Stimulated activated CD4-positive, alpha-beta T cell treated with anti-CD3 and anti-CD28 coated beads, Interleukin-2, amount 100 ng/mL, for 48 hours (primary cell): ENCODE results near the gene RNF115.
"Not testable (repeated sequence)": the region's sequence is repeated elsewhere in the genome, so short reads cannot be mapped to it uniquely, and the experiment has no call there.

ENCODE experiments used
- DNase-seq, 2 donors: peaks; one replicate each; pipeline ENCODE4 v3.0.0-alpha.2; 2020

Gene RNF115

DNA sequence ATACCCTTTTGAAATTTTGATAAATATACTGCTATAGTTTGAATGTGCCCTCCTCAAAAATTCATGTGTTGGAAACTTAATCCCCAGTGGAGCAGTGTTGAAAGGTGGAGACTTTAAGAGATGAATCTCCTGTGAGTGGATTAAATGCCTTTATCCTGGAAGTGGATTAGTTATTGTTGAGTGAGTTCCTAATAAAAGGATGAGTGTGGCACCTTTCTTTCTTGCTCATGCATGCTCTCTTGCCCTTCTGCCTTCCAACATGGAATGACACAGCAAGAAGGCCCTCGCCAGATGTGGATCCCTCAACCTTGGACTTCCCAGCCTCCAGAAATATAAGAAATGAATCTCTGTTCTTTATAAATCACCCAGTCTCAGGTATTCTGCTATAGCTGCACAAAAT, 52.8 kb downstream of the RNF115 start:
- no peak for DNase-seq

- not testable (repeated sequence) for DNase-seq
These were observed 55.9 kb downstream of the RNF115 start for GRCh38 chr1:145768004-145768403.

GRCh38 chr1:145766926-145767325, 57.0 kb downstream of the RNF115 start:
- DNase-seq: not testable (repeated sequence)

DNA sequence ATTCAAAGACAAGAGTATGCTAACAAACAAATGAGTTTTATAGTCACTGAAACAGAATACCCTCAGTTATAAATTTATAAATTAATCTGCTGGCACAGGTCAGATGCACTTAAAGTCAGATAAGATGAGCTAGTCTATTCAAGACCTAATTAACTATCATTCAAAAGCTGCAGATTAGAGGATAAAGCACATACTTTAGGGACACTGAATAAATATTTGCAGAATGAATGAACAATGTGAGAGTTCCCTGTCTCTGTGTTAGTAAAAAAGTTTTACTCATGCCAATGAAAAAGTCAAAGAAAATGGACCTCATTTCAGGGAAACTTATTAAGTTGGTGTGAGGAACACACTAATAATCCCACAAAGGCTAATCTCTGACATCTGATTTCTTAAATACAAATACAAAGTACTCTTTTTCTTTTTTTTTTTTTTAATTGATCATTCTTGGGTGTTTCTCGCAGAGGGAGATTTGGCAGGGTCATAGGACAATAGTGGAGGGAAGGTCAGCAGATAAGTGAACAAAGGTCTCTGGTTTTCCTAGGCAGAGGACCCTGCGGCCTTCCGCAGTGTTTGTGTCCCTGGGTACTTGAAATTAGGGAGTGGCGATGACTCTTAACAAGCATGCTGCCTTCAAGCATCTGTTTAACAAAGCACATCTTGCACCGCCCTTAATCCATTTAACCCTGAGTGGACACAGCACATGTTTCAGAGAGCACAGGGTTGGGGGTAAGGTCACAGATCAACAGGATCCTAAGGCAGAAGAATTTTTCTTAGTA, 58.1 kb downstream of the RNF115 start:
- DNase-seq: not testable (repeated sequence)

- not testable (repeated sequence) for DNase-seq
These were observed 58.8 kb downstream of the RNF115 start for GRCh38 chr1:145765127-145765526.

DNA sequence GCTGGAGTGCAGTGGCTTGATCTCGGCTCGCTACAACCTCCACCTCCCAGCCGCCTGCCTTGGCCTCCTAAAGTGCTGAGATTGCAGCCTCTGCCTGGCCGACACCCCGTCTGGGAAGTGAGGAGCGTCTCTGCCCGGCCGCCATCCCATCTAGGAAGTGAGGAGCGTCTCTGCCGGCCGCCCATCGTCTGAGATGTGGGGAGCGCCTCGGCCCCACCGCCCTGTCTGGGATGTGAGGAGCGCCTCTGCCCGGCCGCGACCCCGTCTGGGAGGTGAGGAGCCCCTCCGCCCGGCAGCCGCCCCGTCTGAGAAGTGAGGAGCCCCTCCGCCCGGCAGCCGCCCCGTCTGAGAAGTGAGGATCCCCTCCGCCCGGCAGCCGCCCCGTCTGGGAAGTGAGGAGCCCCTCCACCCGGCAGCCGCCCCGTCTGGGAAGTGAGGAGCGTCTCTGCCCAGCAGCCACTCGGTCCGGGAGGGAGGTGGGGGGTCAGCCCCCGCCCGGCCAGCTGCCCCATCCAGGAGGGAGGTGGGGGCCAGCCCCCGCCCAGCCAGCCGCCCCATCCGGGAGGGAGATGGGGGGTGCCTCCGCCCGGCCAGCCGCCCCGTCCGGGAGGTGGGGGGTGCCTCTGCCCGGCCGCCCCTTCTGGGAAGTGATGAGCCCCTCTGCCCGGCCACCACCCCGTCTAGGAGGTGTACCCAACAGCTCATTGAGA, 59.5 kb downstream of the RNF115 start:
- DNase-seq: not testable (repeated sequence)

GRCh38 chr1:145762001-145762400, 61.9 kb downstream of the RNF115 start:
- DNase-seq: not testable (repeated sequence)

DNA sequence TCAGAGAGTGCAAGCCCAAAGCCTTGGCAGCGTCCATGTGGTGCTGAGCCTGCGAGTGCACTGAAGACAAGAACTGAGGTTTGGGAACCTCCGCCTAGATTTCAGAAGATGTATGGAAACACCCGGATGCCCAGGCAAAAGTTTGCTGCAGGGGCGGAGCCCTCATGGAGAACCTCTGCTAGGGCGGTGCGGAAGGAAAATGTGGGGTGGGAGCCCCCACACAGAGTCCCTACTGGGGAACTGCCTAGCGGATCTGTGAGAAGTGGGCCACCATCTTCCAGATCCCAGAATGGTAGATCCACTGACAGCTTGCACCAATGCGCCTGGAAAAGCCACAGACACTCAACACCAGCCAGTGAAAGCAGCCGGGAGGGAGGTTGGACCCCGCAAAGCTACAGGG, 62.4 kb downstream of the RNF115 start:
- DNase-seq: not testable (repeated sequence)

GRCh38 chr1:145760395-145760949, 63.4 kb downstream of the RNF115 start:
- not testable (repeated sequence) for DNase-seq

DNA sequence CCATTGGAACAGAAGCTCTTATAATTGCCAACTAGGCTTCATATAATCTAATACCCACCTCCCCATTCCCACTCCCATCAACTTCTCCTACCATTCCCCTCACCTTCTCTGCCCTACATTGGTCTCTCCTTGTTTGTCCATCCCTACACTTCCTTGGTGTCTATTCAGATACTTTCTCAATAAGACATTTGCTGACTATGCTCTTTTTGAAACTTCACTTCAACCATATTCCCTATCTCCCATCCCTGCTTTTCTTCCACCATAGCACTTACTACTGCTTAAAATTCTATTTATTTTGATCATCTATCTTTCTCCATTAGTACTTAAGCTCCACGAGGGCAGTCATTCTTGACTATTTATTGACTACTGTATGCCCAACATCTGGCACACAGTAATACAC, 64.2 kb downstream of the RNF115 start:
- DNase-seq: no peak

DNA sequence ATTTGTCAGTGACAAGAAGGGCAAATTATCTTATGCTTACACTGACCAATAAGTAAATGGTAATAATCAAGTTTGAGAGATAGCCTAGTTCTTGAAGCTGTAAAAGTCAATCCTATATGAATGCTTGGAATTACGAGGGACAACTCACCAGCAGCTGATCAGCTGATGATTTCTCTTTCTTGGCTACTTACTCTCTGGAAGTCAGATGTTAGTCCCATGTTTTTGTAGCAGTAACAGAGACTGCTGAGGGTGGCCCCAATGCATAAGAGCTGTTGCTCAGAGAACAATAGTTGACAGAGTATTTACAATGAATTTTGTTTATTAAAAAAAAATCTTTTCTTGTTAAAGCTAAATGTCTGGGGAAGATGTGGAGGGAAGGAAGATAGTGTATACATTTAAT, 65.3 kb downstream of the RNF115 start:
- DNase-seq: no peak

DNA sequence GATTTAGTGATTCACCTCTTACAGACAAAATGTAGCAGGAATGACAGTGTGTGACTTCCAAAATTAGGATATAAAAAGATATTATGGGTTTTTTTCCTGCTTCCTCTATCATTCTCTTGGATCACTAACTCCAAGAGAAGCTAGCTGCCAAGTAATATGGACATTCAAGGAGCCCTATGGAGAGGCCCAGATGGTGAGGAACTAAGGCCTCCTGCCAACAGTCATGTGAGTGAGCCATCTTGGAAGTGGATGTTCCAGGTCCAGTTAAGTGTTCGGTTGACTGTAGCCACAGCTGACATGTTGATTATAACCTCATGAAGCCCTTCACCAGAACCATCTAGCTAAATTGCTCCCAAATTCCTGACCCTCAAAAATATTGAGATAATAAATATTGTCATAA, 65.8 kb downstream of the RNF115 start:
- DNase-seq: no peak

DNA sequence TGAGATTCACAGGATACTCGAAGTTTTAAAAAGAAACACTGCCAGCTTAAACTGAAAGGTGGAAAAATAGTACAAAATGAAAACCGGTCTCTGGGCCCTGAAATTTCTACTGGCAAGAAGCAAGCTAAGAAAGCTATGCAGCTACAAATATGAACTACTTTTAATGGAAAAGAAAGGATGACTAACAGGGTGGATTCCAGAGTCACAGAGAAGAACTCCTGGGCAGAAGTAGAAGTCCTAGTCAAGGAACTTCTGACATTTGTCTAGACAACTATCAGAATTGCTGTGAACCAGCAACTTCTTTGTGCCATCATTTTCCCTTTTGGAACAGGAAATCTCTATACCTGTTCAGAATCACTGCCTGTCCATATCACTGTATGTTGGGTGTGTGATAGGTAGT, 66.5 kb downstream of the RNF115 start:
- no peak for DNase-seq

DNA sequence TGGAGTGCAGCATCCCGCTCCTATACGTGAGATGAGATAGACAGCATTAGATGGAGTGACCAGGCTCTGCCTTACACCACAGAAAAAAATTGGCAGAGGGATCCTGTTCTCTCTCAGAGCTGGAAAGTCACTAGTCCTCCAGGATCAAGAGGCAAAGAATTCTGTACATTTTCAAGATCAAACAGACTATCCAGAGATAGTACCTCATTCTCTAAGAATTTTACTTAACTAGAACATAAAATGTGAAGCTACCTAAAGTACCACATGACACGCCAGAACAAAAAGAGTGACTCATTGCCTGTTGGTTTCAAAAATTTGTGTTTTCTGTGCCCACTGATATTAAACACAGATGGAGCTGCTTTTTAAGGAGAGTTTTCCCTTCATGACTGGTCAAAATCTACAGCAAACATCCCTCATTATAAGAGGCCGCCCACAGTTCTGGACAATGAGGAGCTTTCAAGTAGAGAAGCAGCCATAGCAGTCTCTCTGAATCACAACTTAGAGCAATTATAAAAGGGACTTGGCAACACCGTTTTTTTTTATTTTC, 72.3 kb downstream of the RNF115 start:
- no peak for DNase-seq

GRCh38 chr1:145750426-145750825, 73.5 kb downstream of the RNF115 start:
- DNase-seq: no peak

- no peak for DNase-seq
These were observed 76.3 kb downstream of the RNF115 start for GRCh38 chr1:145747398-145748247.

DNA sequence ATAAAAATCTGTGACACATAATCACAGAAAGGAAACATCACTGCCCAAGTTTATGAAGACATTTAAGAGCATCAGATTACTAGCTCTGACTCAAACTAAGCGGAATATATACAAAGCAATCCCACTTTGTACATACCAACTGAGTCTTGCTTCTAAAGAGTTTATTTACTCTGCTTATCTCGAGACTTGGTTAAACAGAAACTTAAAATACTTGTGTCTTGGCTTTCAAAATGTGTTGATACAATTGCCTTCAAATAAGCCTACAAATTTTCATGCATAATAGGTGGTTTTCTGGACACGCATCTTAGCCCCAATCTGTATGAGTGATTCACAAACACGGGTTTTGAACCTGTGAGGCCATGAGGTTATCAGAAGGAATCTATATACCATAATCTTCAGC, 83.6 kb downstream of the RNF115 start:
- no peak for DNase-seq

- DNase-seq: no peak
These were observed 87.7 kb downstream of the RNF115 start for GRCh38 chr1:145736191-145736590.

DNA sequence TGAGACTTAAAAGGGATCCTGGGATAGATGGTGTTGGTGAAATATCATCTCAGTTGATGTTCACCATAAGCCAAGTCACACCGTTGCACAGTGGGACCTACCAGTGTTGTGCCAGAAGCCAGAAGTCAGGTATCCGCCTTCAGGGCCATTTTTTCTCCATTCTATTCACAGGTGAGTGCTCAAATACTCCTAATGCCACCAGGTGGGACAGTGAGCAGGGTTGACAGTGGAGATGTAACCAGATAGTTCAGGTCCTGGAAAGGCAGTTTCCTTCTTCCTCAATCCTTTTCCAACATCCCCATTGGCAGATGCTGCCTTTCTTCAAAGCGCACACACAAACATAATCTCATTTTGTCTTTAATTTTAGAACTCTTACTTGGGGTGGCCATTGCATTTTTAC, 93.0 kb downstream of the RNF115 start:
- no peak for DNase-seq

DNA sequence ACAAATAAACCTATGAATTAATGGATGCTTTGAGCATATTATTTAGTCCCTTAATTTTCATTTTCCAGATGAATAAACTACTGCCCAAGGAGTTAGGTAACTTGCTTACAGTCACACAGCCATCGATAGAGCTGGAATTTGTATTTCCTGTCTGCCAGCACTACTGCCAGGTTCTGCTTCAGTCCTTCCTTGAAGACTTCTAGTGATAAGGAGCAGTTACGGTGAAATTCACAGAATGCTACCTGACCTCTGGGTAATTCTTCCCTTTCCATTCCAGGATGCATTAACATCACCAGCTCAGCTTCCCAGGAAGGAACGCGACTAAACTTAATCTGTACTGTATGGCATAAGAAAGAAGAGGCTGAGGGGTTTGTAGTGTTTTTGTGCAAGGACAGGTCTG, 93.4 kb downstream of the RNF115 start:
- DNase-seq: no peak

- DNase-seq: no peak
These were observed 94.0 kb downstream of the RNF115 start for GRCh38 chr1:145729666-145730436.

- no peak for DNase-seq
These were observed 94.7 kb downstream of the RNF115 start for GRCh38 chr1:145729196-145729595.
